Uterus (tissue), 2 donors: ENCODE measurements around the gene FZD8.

Experiments
- CTCF ChIP-seq, 4 experiments: fragments of 200-600 bp in 2 of 4; fragments of 450-650 bp in 2 of 4; sonication (generic) in 2 of 4; IDR thresholded peaks; one replicate each; pipeline ENCODE4 v1.5.1; 2016 to 2019; ENCODE audit warnings: antibody characterized with exemption in 4 of 4, mild to moderate bottlenecking in 2 of 4, moderate library complexity in 1 of 4
- POLR2A ChIP-seq, 2 donors: fragments of 450-650 bp; IDR thresholded peaks; one replicate each; pipeline ENCODE4 v1.6.1; 2016; ENCODE audit warnings: antibody characterized with exemption in 2 of 2, mild to moderate bottlenecking in 1 of 2, moderate library complexity in 1 of 2

DNA sequence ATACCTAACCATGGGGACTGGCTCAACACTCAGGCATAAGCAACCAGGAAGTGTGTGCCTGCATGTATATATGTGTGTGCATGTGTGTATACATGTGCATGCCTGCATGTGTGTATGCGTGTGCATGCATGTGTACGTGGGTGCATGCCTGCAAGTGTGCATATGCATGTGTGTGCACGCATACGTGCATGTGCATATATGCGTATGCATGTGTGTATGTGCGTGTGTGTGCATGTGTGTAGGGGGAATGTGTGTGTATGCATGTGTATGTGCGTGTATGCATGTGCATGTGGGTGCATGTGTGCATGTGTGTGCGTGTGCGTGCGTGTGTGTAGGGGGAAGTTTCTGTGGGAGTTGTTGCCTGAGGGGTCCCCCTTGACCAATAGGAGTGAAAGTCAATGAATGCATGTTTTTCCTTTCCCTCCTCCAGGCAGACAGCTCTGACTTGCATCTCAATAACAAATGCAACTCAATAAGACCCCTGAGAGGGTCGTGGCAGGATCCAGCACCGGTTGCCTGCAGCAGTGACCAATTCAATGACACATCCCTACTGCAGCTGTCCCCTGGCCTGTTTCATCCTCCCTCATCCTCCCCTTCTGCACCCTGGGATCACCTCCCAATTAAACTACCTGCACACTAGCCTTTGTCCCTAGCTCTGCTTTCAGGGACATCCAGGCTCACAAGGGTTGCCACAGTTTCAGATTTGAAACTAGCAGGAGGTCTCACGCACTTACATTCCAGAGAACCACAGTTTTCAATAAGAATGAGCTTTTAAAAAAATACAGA, 27.0 kb upstream of the FZD8 start:
- TF ChIP-seq POLR2A (IDR thresholded peaks at IDR 0.05) (no peak), CTCF (IDR thresholded peaks at IDR 0.05) (no peak)
